ENCODE measurements around the gene ASB18.
A peak's percentile ranks its signal among the peaks of the same experiment; 100 is the strongest.

ASB18 gene, protein sequence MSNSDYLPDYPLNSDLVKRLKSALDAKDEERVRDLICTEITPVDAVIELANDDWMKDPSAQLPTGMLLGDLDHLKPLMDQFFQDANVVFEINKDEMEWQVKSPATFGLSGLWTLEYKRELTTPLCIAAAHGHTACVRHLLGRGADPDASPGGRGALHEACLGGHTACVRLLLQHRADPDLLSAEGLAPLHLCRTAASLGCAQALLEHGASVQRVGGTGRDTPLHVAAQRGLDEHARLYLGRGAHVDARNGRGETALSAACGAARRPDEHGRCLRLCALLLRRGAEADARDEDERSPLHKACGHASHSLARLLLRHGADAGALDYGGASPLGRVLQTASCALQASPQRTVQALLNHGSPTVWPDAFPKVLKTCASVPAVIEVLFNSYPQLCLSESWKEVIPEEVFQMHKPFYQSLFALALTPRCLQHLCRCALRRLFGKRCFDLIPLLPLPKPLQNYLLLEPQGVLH

DNA sequence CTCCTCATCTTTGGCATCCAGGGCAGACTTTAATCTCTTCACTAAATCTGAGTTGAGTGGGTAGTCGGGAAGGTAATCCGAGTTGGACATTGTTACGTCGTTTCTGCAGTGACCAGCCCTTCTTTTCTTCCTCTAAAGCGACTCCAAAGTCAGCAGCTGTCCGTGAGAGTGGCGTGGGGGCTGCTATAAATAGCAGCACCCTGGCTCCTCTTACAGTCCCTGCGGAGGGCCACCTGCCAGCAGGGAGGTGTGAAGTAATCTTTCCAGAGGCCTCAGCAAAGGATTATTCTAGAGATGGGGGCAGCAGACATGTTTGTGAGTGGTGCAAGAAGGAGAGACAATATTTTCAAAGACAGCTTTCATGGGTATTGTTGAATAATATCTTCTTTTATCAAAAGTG is at the start of gene ASB18:
TSS of gene ASB18 (minus strand) at position 151 of the 400 bp plus-strand sequence. CDS start at position 90, 61 bp downstream.
- no peak for DNase-seq

DNA sequence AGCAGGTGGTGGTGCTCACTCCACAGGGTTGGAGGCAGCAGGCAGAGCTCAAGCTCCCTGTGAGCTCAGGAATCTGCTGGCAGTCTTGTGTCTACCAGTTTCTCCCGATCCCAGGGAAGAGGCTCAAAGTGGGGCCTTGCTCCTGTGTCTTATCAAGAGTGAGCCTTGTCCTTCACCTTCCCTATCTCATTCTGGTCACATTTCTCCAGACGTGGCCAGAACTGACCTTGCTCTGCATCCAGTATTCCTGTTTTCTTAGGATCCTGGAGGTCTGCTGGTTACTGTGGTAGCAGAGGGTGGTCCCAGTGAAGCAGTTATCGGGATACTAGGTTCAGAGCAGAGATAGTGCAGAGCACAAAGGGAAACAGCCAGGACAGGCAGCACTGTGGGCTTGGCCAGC is 47.1 kb upstream of the ASB18 start:
- no peak for DNase-seq

- DNase-seq, result peak; percentile 1
Observed at GRCh38 chr2:236309669-236310029, 45.4 kb upstream of the ASB18 start.

GRCh38 chr2:236308855-236309668 is 44.9 kb upstream of the ASB18 start:
- no peak for DNase-seq

DNA sequence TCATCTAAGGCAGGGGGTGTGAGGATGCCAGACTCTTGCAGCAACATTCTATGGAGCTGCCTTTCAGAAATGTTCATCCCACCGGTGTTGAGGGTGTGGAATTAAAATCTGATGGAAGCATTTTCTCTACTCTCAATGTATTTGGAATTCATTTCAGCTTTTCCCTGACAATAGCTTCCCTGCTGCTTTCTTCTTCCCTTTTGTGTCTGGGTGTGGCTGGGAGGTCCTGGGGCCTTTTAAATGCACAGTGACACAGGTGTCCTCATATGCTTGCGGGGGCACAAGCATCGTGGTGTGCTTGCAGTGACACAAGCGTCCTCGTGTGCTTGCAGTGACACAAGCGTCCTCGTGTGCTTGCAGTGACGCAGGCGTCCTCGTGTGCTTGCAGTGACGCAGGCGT is 43.4 kb upstream of the ASB18 start:
- DNase-seq, result no peak

GRCh38 chr2:236306825-236307540 is 42.8 kb upstream of the ASB18 start:
- DNase-seq, result no peak

GRCh38 chr2:236305964-236306605 is 41.9 kb upstream of the ASB18 start:
- DNase-seq, result no peak

DNA sequence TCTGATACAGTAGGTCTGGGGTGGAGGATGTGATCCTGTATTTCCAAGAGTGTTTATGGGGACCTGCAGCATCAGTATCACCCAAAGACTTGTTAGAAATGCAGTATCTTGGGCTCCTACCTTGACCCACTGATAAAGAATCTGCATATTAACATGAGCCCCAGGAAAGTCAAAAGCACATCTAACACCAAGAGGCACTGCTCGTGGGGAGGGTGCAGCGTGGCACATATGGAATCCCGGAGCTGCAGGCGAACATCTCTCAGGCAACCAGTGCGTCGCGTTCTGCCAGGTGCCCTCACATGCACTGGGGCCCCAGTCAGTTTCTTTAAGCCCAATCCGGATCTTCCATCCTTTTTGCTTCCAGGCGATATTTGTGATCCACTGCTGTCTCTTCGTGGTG is 41.3 kb upstream of the ASB18 start:
- no peak for DNase-seq

DNA sequence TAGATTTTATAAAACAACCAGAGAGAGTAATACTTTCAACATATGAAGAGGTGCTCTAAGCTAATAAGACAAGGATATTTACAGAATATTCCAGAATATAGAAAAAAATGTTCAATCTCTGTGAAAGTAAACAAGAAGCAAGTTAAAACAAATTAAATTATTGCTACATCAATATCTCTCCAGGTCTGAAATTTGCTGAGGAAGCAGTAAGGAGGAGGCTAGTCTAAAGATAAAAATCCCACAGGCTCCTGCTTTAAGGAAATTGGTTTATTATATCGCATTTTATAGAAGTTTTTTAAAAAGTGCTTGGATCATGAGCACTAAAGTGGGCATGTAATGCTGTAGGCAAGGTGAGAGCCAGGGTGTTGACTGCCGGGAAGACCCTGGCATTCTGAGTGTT is 39.7 kb upstream of the ASB18 start:
- DNase-seq, result no peak

DNA sequence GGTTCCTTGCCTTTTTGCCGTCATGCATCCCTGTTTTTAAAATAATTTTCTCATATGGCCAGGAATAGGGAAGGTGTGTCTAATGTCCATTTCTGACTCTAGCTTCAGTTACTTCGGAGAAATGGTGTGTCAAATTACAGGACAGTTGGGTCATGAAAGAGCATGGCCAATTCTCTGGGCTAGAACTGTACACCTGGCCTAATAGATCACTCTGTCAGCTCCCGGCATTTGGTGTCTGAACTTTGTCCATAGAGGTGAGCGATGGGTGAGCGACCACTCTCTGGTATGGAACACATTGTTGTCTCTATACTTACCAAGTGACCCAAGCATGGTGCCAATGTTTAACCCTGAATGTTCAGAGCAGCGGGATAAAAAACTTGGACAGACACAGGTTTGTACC is 38.3 kb upstream of the ASB18 start:
- no peak for DNase-seq

GRCh38 chr2:236298924-236299475 is 34.8 kb upstream of the ASB18 start:
- no peak for DNase-seq

DNA sequence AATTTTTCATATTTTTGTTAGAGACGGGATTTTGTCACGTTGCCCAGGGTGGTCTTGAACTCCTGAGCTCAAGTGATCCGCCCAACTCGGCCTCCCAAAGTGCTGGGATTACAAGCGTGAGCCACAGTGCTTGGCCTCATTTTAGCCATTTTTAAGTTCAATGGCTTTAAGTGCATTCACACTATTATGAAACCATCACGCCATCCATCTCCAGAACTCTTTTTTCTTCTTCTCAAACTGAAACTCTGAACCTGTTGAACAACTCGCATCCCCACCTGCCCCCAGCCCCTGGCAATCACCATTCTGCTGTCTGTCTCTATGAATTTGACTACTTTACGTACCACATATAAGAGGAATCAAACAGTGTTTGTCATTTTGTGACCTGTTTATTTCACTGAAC is 31.3 kb upstream of the ASB18 start:
- DNase-seq, result no peak

- no peak for DNase-seq
Observed at GRCh38 chr2:236294647-236295046, 30.4 kb upstream of the ASB18 start.

DNA sequence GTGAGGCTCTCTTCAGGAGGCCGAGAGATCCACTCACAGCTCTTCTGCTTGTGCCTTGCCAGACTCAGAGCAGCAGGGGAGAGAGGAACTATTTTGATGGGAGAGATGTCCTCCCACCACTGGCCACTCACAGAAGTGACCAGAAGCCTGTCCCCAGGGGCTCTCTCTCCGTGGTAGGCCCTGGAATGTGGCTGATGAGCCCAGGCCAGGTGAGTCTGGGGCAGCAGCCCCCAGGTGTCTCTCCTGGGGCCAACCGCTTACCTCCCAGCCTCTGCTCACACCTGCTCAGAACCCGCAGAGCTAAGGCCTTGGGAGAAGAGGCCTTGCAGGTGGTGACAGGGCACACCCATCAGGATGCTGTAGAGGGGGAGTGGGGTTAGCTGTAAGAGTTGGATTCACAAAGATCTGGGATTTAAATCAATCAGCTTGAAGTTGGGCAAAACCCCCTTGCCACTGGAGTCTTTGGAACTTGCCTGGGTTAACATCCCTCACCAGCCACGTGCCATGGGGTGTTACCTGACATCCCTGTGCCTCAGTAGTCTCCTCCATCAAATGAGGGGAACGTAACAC is 29.1 kb upstream of the ASB18 start:
- DNase-seq, result no peak

DNA sequence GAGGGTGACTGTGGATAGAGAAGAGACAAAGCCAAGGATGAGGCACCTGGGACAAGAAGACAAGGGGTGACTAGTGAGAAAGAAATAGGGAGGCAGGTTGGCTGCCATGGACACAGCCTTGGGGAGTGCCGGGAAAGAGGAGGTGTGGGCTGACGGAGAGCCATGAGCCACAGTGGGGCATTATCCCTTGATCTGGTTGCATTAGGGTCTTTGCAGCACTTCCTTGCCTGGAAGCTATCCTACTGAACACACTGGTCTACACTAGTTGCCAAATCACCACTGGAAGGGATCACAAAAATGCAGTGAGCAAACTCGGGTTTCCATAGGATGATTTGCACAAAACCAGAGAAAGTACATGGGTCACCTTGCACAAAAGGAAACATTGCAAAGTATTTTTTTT is 27.7 kb upstream of the ASB18 start:
- DNase-seq, result no peak

- no peak for DNase-seq
Observed at GRCh38 chr2:236291476-236291875, 27.3 kb upstream of the ASB18 start.

DNA sequence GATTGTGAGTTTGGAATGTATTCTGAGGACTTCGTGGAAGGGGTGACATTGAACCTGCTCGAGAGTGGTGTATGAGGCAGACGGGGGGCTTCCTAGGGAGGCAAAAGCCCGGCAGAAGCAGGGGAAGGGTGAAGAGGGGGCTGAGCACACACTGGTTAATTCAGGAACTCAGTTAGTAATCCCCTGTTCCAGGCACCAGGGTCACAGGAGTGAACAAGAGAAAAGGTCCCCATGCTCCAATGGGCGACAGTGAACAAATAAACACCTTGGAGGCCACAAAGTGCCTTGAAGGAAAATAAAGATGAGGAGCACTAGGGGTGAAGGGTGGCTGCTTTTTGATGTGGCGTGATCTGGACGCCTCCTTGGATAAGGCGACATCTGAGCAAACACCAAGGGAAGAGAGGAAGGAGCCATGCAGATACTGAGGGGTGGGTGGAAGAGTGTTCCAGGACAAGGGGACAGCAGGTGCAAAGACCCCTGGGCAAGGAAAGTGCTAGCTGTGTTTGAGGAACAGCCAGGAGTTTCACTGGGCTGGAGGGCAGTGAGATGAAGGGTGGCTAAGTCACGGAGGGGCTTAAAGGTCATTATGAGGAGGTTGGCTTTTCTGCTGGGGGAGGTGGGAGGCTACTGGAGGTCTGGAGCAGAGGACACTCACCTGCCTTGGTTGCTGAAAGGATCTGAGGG is 26.7 kb upstream of the ASB18 start:
- DNase-seq, result no peak

DNA sequence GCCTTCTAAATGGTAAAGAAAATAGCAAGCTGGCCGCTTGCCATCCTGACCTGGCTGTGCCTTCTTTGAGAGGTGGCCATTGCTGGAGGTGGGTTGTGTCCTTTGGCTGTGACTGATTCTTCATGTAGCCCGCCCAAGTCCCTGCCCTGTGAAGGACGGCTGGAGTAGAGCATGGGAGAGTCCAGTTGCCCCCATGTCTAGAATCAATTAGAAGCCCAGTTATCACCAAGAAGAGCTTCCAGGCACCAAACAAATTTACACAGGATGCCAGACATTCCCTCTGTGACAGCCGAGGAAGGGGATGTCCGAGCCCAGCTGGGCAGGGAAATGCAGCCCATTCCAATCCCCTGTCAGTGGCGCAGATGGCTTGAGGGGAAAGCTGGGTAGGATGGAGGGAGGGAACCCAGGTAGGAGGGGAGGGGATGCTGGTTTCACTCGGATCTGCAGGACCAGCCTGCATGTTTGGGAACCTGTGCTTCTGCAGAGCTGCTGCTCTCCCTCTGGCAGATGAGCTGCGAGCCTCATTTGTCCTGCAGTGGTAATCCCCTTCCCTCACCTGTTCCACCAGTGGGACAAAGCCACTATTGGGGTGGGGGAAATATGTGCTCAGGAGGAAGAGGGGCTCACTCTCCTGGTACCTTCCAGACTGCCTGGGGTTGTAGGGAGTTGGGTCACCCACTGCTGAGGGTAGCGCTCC is 25.7 kb upstream of the ASB18 start:
- no peak for DNase-seq

- DNase-seq, result peak; percentile 10
Observed at GRCh38 chr2:236288373-236288772, 24.2 kb upstream of the ASB18 start.

DNA sequence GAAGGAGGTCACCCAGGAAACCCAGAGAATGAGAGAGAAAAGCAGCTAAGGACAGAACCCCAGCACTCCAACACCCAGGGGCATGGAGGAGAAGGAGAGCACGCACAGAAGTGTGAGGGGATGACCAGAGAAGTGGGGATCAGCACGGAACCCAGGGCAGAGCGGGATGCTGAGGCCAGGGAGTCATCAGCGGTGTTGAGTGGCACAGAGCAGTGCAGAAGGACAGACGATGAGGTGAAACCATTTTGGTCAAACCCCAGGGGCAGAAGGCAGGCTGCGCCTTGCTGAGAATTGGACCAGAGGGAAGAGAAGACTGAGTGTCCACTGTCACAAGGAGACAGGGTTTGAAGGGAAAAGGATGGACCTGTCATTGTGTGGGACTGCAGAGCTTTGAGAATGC is 23.4 kb upstream of the ASB18 start:
- DNase-seq, result no peak

Data from OCI-M1 (cell line).